CD4-positive, alpha-beta T cell (primary cell): ENCODE data around the gene DNM1. TPM values are rescaled to one million over a fixed set of nuclear protein-coding genes. Genes with fewer than 3 reads are reported as not detected.

ENCODE experiments used
- ATAC-seq: fragments of 200-7000 bp; cut with Tn5 transposase; one replicate; pipeline ENCODE4 v1.10.0; 2022; ENCODE audit warnings: mild to moderate bottlenecking; ENCODE audit not compliant: poor library complexity
- CTCF ChIA-PET: fragments of 350-600 bp; sonication (Branson Sonifier 250); formaldehyde crosslinking; loops from one replicate; lab custom pipeline; 2021; ENCODE audit warnings: antibody characterized with exemption, inconsistent platforms; lab: Charles Lee
- POLR2A ChIA-PET: fragments of 350-600 bp; sonication (Branson Sonifier 250); formaldehyde crosslinking; loops from one replicate; lab custom pipeline; 2021; ENCODE audit warnings: antibody characterized with exemption, inconsistent platforms; lab: Charles Lee
- DNase-seq, 14 experiments: peaks; one replicate each; pipeline ENCODE4 v3.0.0-alpha.2; 2013 to 2020; ENCODE audit warnings: mixed read lengths in 2 of 14
- H3K27ac ChIP-seq, 2 donors: one replicate each; pipeline versions ENCODE4 v1.5.1 to v1.7.0; 2013; ENCODE audit warnings: low read length in 2 of 2, low read depth in 1 of 2, mild to moderate bottlenecking in 1 of 2
- H3K27me3 ChIP-seq, 2 experiments: 1 replicate in 1 of 2; 2 replicates in 1 of 2; pipeline versions ENCODE4 v1.6.1 to v1.7.0; 2013; ENCODE audit warnings: low read length in 2 of 2, control low read depth in 1 of 2, mild to moderate bottlenecking in 1 of 2, moderate library complexity in 1 of 2; ENCODE audit not compliant: insufficient read depth in 2 of 2, control insufficient read depth in 1 of 2
- H3K36me3 ChIP-seq: one replicate; pipeline ENCODE4 v1.6.1; 2013; ENCODE audit warnings: low read length, control low read depth; ENCODE audit not compliant: insufficient read depth
- H3K4me1 ChIP-seq: one replicate; pipeline ENCODE4 v1.6.1; 2013; ENCODE audit warnings: low read length, control low read depth; ENCODE audit not compliant: insufficient read depth
- H3K4me3 ChIP-seq: one replicate; pipeline ENCODE4 v1.5.1; 2013; ENCODE audit warnings: mild to moderate bottlenecking, low read length, moderate library complexity
- H3K9me3 ChIP-seq, 2 experiments: 1 replicate in 1 of 2; 2 replicates in 1 of 2; pipeline versions ENCODE4 v1.6.1 to v1.7.0; 2013; ENCODE audit warnings: low read length in 2 of 2, mild to moderate bottlenecking in 2 of 2, control low read depth in 1 of 2, moderate library complexity in 1 of 2; ENCODE audit not compliant: control insufficient read depth in 1 of 2, insufficient read depth in 1 of 2
- H3K27ac Mint-ChIP-seq: one replicate; pipeline ENCODE4 v1.8.0; 2020; ENCODE audit warnings: mixed read lengths
- H3K27me3 Mint-ChIP-seq: one replicate; pipeline ENCODE4 v1.8.0; 2021; ENCODE audit warnings: mixed read lengths
- H3K36me3 Mint-ChIP-seq: one replicate; pipeline ENCODE4 v1.8.0; 2021; ENCODE audit warnings: low read depth, mixed read lengths
- H3K4me1 Mint-ChIP-seq: one replicate; pipeline ENCODE4 v1.8.0; 2021; ENCODE audit warnings: low read depth, mixed read lengths
- H3K4me3 Mint-ChIP-seq: one replicate; pipeline ENCODE4 v1.8.0; 2020; ENCODE audit warnings: mild to moderate bottlenecking, mixed read lengths
- H3K9me3 Mint-ChIP-seq: one replicate; pipeline ENCODE4 v1.8.0; 2020; ENCODE audit warnings: mixed read lengths
- intact Hi-C, 2 experiments: fragments of 100-400 bp; cut with DNase I in 1 of 2; cut with micrococcal nuclease in 1 of 2; formaldehyde crosslinking; loops; one replicate each; pipeline versions ENCODE4 v1.15.1 to v1.9.0; 2023 to 2025; cut with DNase I, micrococcal nuclease
- total RNA-seq, 174 experiments: library from RNA in 2 of 174; stranded (reverse) in 2 of 174; gene quantifications; one replicate each; pipeline ENCODE4 v1.2.3 and lab custom pipeline; 2021 to 2026
- TF ChIP-seq, protein P1 (sequence below): fragments of 200-600 bp; IDR thresholded peaks from one replicate; pipeline ENCODE4 v1.8.0; 2022; ENCODE audit warnings: antibody characterized with exemption, mild to moderate bottlenecking

DNM1 gene
- total RNA-seq, 2 experiments from 2014 or later = 1.8 to 2.5 TPM

DNA sequence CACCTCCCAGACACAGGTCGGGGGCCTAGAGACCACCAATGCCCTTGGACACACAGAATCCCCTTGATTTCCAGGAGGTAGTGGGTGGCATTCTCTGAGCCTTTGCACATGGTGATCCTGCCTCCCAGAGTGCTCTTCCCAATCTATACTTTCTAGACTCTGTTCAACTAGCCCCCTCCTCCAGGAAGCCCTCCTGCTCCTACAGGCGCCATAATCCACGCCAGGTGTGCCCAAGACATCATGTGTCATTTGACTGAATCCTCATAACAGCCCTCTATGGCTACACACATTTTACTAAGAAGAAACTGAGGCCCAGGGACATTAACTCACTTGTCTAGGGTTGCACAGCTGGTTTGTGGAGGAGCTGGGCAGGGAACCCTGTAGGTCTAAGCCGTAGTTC, 36.0 kb upstream of the DNM1 start:
- no peaks in the 10 kb centered on the region for H3K27me3 ChIP-seq
- DNase-seq (no peak), ATAC-seq (no peak)
- H3K9me3 ChIP-seq = no peaks in the 10 kb centered on the region
- peaks cover 66% of the 10 kb centered on the region for H3K36me3 ChIP-seq
- Mint-ChIP-seq H3K4me3 (no peak overlapping the region), H3K9me3 (no peaks in the 10 kb centered on the region), H3K4me1 (peaks cover 7% of the 10 kb centered on the region), H3K27me3 (no peaks in the 10 kb centered on the region), H3K27ac (no peak overlapping the region), H3K36me3 (peaks cover 63% of the 10 kb centered on the region)
- peak overlapping the region in 1 of 2 donors; percentile 3 for H3K27ac ChIP-seq
- ChIA-PET CTCF (no interaction called here), POLR2A (no interaction called here)
- intact Hi-C loops = no loop called here
- no peak overlapping the region for H3K4me3 ChIP-seq
- TF ChIP-seq, protein P1, sequence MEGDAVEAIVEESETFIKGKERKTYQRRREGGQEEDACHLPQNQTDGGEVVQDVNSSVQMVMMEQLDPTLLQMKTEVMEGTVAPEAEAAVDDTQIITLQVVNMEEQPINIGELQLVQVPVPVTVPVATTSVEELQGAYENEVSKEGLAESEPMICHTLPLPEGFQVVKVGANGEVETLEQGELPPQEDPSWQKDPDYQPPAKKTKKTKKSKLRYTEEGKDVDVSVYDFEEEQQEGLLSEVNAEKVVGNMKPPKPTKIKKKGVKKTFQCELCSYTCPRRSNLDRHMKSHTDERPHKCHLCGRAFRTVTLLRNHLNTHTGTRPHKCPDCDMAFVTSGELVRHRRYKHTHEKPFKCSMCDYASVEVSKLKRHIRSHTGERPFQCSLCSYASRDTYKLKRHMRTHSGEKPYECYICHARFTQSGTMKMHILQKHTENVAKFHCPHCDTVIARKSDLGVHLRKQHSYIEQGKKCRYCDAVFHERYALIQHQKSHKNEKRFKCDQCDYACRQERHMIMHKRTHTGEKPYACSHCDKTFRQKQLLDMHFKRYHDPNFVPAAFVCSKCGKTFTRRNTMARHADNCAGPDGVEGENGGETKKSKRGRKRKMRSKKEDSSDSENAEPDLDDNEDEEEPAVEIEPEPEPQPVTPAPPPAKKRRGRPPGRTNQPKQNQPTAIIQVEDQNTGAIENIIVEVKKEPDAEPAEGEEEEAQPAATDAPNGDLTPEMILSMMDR = no peak
- H3K4me1 ChIP-seq = peaks cover under 1% of the 10 kb centered on the region

DNA sequence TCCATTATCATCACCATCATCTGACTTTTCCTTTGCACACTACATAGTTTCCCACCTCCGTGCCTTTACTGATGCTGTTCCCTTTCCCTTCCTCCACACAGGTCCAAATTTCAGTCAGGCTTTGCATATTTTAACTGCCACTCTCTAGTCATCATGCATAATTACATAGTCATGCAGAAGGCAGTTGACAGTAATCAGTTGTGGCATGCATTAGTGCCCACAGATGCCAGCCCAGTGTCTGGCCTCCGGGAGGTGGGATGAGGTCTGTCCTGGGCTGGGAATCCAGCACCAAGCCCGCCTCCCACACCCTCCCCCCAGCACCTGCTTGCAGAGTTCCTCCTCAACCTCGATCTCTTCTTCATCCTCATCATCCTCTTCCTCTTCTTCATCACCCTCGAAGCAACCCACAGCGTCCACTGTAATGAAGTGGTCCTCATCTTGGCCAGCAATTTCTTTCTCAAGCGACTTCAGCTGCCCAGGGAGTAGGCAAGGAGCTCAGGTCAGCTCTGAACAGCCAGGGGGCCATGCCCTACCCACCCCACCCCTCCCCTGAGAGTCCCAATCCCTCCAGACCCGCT, 34.4 kb upstream of the DNM1 start:
- TF ChIP-seq, protein P1 = no peak
- intact Hi-C loops = no loop called here
- H3K9me3 Mint-ChIP-seq = no peaks in the 10 kb centered on the region
- Histone ChIP-seq H3K4me1 (no peaks in the 10 kb centered on the region), H3K27ac (no peak overlapping the region), H3K27me3 (no peaks in the 10 kb centered on the region), H3K9me3 (no peaks in the 10 kb centered on the region), H3K36me3 (peaks cover 52% of the 10 kb centered on the region), H3K4me3 (no peak overlapping the region)
- no peak overlapping the region for H3K27ac Mint-ChIP-seq
- no peak overlapping the region for H3K4me3 Mint-ChIP-seq
- H3K27me3 Mint-ChIP-seq = no peaks in the 10 kb centered on the region
- peaks cover 62% of the 10 kb centered on the region for H3K36me3 Mint-ChIP-seq
- no peaks in the 10 kb centered on the region for H3K4me1 Mint-ChIP-seq
- ATAC-seq (no peak), DNase-seq (no peak)
- ChIA-PET POLR2A (interaction anchor here (1.8 kb wide), 1 partner anchor 8 kb away, joined by 6 read pairs; the partner anchor contains the start of gene BBLN), CTCF (no interaction called here)

DNA sequence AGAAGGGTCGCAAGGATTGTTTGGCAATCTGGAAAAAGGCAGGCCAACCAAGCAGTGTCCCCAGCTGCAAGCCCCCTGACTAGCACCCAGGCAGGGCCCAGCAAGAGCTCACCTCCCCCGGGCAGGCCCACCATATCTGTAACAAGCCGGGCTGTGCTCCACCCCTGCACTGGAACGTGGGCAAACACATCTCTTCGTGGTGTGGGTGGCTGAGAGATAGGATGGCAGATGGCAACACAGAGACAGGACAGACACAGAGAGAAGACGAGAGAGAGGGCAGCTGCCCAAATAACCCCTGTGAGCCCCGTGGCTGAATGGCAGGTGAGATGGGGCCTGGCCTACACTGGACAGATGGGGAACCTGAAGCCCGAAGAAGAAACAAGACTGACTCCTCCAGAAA, 33.7 kb upstream of the DNM1 start:
- CTCF ChIA-PET = no interaction called here
- POLR2A ChIA-PET = interaction anchor here (1.8 kb wide), 1 partner anchor 9 kb away, joined by 6 read pairs; the partner anchor contains the start of gene BBLN
- Histone ChIP-seq H3K4me3 (no peak overlapping the region), H3K4me1 (no peaks in the 10 kb centered on the region), H3K9me3 (no peaks in the 10 kb centered on the region), H3K36me3 (peaks cover 51% of the 10 kb centered on the region), H3K27me3 (no peaks in the 10 kb centered on the region), H3K27ac (no peak overlapping the region)
- no peaks in the 10 kb centered on the region for H3K27me3 Mint-ChIP-seq
- no peak for ATAC-seq
- H3K27ac Mint-ChIP-seq = no peak overlapping the region
- peaks cover 61% of the 10 kb centered on the region for H3K36me3 Mint-ChIP-seq
- intact Hi-C loops = no loop called here
- TF ChIP-seq, protein P1 = no peak
- no peaks in the 10 kb centered on the region for H3K4me1 Mint-ChIP-seq
- no peak overlapping the region for H3K4me3 Mint-ChIP-seq
- H3K9me3 Mint-ChIP-seq = no peaks in the 10 kb centered on the region
- DNase-seq = no peak
